Activated CD4-positive, alpha-beta T cell treated with anti-CD3 and anti-CD28 coated beads for 48 hours (primary cell): Measurements from ENCODE around the gene SAP30BP.
"Not testable (repeated sequence)": the region's sequence is repeated elsewhere in the genome, so short reads cannot be mapped to it uniquely, and the experiment has no call there.

Experiments used
- DNase-seq: peaks from one replicate; pipeline ENCODE4 v3.0.0-alpha.2; 2020

Gene SAP30BP

GRCh38 chr17:75634376-75634740, 32.8 kb upstream of the SAP30BP start:
- DNase-seq = no peak

- DNase-seq = no peak
Measured at GRCh38 chr17:75634754-75635609, 32.2 kb upstream of the SAP30BP start.

- DNase-seq = no peak
Measured at GRCh38 chr17:75635610-75636202, 31.4 kb upstream of the SAP30BP start.

- no peak for DNase-seq
Measured at GRCh38 chr17:75636381-75637142, 30.6 kb upstream of the SAP30BP start.

GRCh38 chr17:75637143-75637538, 30.0 kb upstream of the SAP30BP start:
- DNase-seq = no peak

- no peak for DNase-seq
Measured at GRCh38 chr17:75637551-75637950, 29.6 kb upstream of the SAP30BP start.

GRCh38 chr17:75638039-75638438, 29.1 kb upstream of the SAP30BP start:
- not testable (repeated sequence) for DNase-seq

- no peak for DNase-seq
Measured at GRCh38 chr17:75638893-75639292, 28.2 kb upstream of the SAP30BP start.

- DNase-seq = no peak
Measured at GRCh38 chr17:75639327-75639726, 27.8 kb upstream of the SAP30BP start.

- no peak for DNase-seq
Measured at GRCh38 chr17:75639771-75640555, 27.2 kb upstream of the SAP30BP start.

GRCh38 chr17:75640556-75641119, 26.5 kb upstream of the SAP30BP start:
- no peak for DNase-seq

GRCh38 chr17:75641343-75641742, 25.8 kb upstream of the SAP30BP start:
- DNase-seq = no peak

- DNase-seq = no peak
Measured at GRCh38 chr17:75642182-75642783, 24.9 kb upstream of the SAP30BP start.

GRCh38 chr17:75642784-75643642, 24.1 kb upstream of the SAP30BP start:
- DNase-seq = no peak

GRCh38 chr17:75643643-75644017, 23.5 kb upstream of the SAP30BP start:
- DNase-seq = no peak

GRCh38 chr17:75645501-75645888, 21.6 kb upstream of the SAP30BP start:
- DNase-seq = no peak

GRCh38 chr17:75645889-75646637, 21.1 kb upstream of the SAP30BP start:
- DNase-seq = no peak

- no peak for DNase-seq
Measured at GRCh38 chr17:75646638-75646992, 20.5 kb upstream of the SAP30BP start.

- no peak for DNase-seq
Measured at GRCh38 chr17:75647061-75647460, 20.1 kb upstream of the SAP30BP start.

- DNase-seq = no peak
Measured at GRCh38 chr17:75647921-75648320, 19.2 kb upstream of the SAP30BP start.

GRCh38 chr17:75649687-75650086, 17.5 kb upstream of the SAP30BP start:
- DNase-seq = no peak
